Measurements from ENCODE around the gene DNAJC4. TPM values are rescaled to one million over a fixed set of nuclear protein-coding genes. Genes with fewer than 3 reads are reported as not detected.
A peak's percentile ranks its signal among the peaks of the same experiment; 100 is the strongest.

The DNAJC4 gene
- total and polyA plus RNA-seq, 2 of the 8 experiments (the other 6 are each of a cell fraction or from before 2014, with no cell fraction given): 14.6 to 31.0 TPM

DNA sequence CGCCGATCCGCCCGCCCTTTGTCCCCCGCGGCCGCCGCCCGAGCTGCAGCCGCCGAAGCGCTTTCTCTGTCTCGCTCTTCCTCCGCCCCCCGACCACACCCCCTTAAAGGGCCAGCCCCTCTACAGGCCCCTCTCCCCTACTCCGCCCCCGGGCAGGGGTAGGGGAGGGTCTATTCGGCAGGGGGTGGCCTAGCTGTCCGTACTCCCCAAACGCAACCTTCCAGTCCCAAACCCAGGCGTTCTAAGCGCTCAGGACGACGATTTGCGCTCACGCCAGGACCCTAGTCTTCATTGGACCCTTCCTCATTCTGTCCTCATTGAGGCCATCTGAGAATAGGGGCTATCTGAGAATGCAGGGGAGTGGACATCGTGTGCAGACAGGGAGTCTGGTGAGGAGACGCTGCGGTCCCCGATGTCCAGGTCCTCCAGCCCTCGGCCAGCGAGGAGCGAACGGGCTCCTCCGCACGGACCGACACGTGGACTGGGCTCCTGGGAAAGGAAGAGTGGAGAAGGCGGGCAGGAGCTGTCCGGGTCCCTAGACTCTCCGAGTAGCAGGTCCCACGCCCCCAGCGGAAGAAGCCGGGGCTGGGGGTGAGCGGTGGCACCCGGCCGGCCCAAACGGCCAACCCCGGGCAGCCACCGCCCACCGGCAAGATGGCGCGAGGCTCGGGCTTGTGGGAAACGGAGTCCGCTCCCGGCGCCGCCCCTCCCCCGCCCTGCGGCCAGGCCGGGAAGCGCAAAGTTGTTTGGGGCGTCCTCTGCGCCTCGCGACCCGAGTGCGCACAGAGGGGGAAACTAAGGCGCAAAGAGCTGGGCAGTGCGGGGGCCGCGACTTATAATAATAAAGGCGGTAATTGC is 16.8 kb downstream of the DNAJC4 start, which contains the start of gene PPP1R14B (continued):
- TF ChIP-seq ATF2 (IDR thresholded peaks at IDR 0.05; ENCODE audit: low read length): no peak
- no peak for TF ChIP-seq CHD2 (IDR thresholded peaks at IDR 0.05; ENCODE audit: low read length)
- TF ChIP-seq POU5F1 (IDR thresholded peaks at IDR 0.05; ENCODE audit: low read depth, low read length): no peak
- TF ChIP-seq SAP30 (IDR thresholded peaks at IDR 0.05; ENCODE audit: insufficient read depth, insufficient replicate concordance, low read length): peak; percentile 99
- peak; percentile 57 for TF ChIP-seq SIX5 (IDR thresholded peaks at IDR 0.05; ENCODE audit: low read depth, low read length)
- no peak for TF ChIP-seq SUZ12 (IDR thresholded peaks at IDR 0.05; ENCODE audit: low read length)
- TF ChIP-seq POLR2AphosphoS5 (IDR thresholded peaks at IDR 0.05; ENCODE audit: low read depth, low read length): no peak
- no peak for TF ChIP-seq POLR2A (IDR thresholded peaks at IDR 0.05; ENCODE audit: control extremely low read depth in 1 of 2, low read depth in 2 of 2, low read length in 2 of 2)
- TF ChIP-seq PHF8 (conservative IDR thresholded peaks at IDR 0.05; ENCODE audit: low read depth, low read length): 0 out of 2 replicates have a peak, but pooled peaks have one; percentile 14
- TF ChIP-seq CTBP2 (IDR thresholded peaks at IDR 0.05; ENCODE audit: borderline replicate concordance, insufficient read depth, insufficient read length, low read length): no peak
- TF ChIP-seq HDAC6 (IDR thresholded peaks at IDR 0.05; ENCODE audit: low read depth, low read length): no peak
- TF ChIP-seq BCL11A (IDR thresholded peaks at IDR 0.05; ENCODE audit: low read depth in 2 of 2, low read length in 2 of 2): no peak
- TF ChIP-seq, protein P1, sequence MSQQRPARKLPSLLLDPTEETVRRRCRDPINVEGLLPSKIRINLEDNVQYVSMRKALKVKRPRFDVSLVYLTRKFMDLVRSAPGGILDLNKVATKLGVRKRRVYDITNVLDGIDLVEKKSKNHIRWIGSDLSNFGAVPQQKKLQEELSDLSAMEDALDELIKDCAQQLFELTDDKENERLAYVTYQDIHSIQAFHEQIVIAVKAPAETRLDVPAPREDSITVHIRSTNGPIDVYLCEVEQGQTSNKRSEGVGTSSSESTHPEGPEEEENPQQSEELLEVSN (IDR thresholded peaks at IDR 0.05): peak; percentile 56; the same call in 1 of the 2 replicates
- no peak for TF ChIP-seq RAD21 (IDR thresholded peaks at IDR 0.05 in 1 of 2, conservative IDR thresholded peaks at IDR 0.05 in 1 of 2; ENCODE audit: low read depth in 2 of 2, low read length in 2 of 2)
- TF ChIP-seq SP4 (IDR thresholded peaks at IDR 0.05; ENCODE audit: low read length): no peak
- TF ChIP-seq RBBP5 (IDR thresholded peaks at IDR 0.05; ENCODE audit: borderline replicate concordance, low read depth, low read length): peak; percentile 42; the same call in 1 of the 2 replicates
- TF ChIP-seq SIRT6 (IDR thresholded peaks at IDR 0.05; ENCODE audit: low read length): no peak
- TF ChIP-seq CEBPB (IDR thresholded peaks at IDR 0.05; ENCODE audit: low read depth, low read length): no peak
- TF ChIP-seq TBP (IDR thresholded peaks at IDR 0.05; ENCODE audit: low read depth, low read length): no peak
- TF ChIP-seq JUND (IDR thresholded peaks at IDR 0.05; ENCODE audit: low read length): no peak
- TF ChIP-seq ZNF274 (IDR thresholded peaks at IDR 0.05; ENCODE audit: borderline replicate concordance, extremely low read depth, low read length): no peak
- TF ChIP-seq EGR1 (IDR thresholded peaks at IDR 0.05; ENCODE audit: borderline replicate concordance, low read depth, low read length): 0 out of 2 replicates have a peak, but pooled peaks have one; percentile 55

All from H1 (cell line).